Endothelial cell of umbilical vein (primary cell): ENCODE data around the gene SLC1A7.

Experiments
- EZH2 ChIP-seq: IDR thresholded peaks from 2 replicates; pipeline ENCODE4 v1.6.1; 2012; ENCODE audit warnings: borderline replicate concordance, low read depth, mild to moderate bottlenecking, moderate library complexity, low read length, inconsistent platforms; ENCODE audit not compliant: severe bottlenecking
- GATA2 ChIP-seq: IDR thresholded peaks from 2 replicates; pipeline ENCODE4 v1.7.0; 2011; ENCODE audit warnings: low read depth, mild to moderate bottlenecking, moderate library complexity, mixed read lengths, low read length; ENCODE audit not compliant: insufficient read length, insufficient read depth
- MYC ChIP-seq: IDR thresholded peaks from one replicate; pipeline ENCODE4 v1.6.1; 2011; ENCODE audit warnings: mild to moderate bottlenecking, low read depth, low read length
- POLR2A ChIP-seq: IDR thresholded peaks from 2 replicates; pipeline ENCODE4 v1.6.1; 2012; ENCODE audit warnings: low read depth, mild to moderate bottlenecking, control low read depth, low read length
- POLR2AphosphoS5 ChIP-seq: IDR thresholded peaks from 2 replicates; pipeline ENCODE4 v1.6.1; 2012; ENCODE audit warnings: low read depth, mild to moderate bottlenecking, control low read depth, low read length, moderate library complexity; ENCODE audit not compliant: insufficient read depth
- TF ChIP-seq, protein P1 (sequence below), 2 donors: IDR thresholded peaks; 1 replicate in 1 of 2; 2 replicates in 1 of 2; pipeline ENCODE4 v1.5.1; 2011; ENCODE audit warnings: low read length in 2 of 2, mild to moderate bottlenecking in 2 of 2, moderate library complexity in 2 of 2, control low read depth in 1 of 2, inconsistent platforms in 1 of 2, low read depth in 1 of 2; ENCODE audit not compliant: insufficient read depth in 1 of 2; ENCODE audit errors: extremely low read depth in 1 of 2

GRCh38 chr1:53148123-53148522, 5.7 kb upstream of the SLC1A7 start:
- TF ChIP-seq, protein P1, sequence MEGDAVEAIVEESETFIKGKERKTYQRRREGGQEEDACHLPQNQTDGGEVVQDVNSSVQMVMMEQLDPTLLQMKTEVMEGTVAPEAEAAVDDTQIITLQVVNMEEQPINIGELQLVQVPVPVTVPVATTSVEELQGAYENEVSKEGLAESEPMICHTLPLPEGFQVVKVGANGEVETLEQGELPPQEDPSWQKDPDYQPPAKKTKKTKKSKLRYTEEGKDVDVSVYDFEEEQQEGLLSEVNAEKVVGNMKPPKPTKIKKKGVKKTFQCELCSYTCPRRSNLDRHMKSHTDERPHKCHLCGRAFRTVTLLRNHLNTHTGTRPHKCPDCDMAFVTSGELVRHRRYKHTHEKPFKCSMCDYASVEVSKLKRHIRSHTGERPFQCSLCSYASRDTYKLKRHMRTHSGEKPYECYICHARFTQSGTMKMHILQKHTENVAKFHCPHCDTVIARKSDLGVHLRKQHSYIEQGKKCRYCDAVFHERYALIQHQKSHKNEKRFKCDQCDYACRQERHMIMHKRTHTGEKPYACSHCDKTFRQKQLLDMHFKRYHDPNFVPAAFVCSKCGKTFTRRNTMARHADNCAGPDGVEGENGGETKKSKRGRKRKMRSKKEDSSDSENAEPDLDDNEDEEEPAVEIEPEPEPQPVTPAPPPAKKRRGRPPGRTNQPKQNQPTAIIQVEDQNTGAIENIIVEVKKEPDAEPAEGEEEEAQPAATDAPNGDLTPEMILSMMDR (IDR thresholded peaks at IDR 0.05; ENCODE audit: extremely low read depth in 1 of 2, insufficient read depth in 1 of 2, low read depth in 1 of 2, low read length in 2 of 2) = no peak
- TF ChIP-seq EZH2 (no peak), MYC (no peak), POLR2A (no peak), POLR2AphosphoS5 (no peak), GATA2 (peak; percentile 39)
